ENCODE results near the gene OLIG2.

GRCh38 chr21:33051925-33052324 lies 26.2 kb downstream of the OLIG2 start:
- TF ChIP-seq POLR2A (IDR thresholded peaks at IDR 0.05; ENCODE audit: low read depth, low read length) (no peak), POLR2AphosphoS5 (IDR thresholded peaks at IDR 0.05; ENCODE audit: low read depth, low read length) (no peak), TAF1 (IDR thresholded peaks at IDR 0.05; ENCODE audit: borderline replicate concordance, low read depth, low read length) (no peak)
